GM18511 (cell line): ENCODE results near the gene LIME1.
"Not testable (repeated sequence)": the region's sequence is repeated elsewhere in the genome, so short reads cannot be mapped to it uniquely, and the experiment has no call there.

Experiments used
- ATAC-seq: cut with Tn5 transposase; IDR thresholded peaks from one replicate; pipeline ENCODE4 v1.9.1; 2021; ENCODE audit warnings: mild to moderate bottlenecking, moderate library complexity; ENCODE audit not compliant: unreplicated experiment

LIME1 gene

GRCh38 chr20:63706852-63707557, 29.5 kb upstream of the LIME1 start:
- peak; percentile 35 for ATAC-seq

- peak; percentile 71 for ATAC-seq
Measured at GRCh38 chr20:63707558-63708300, 28.7 kb upstream of the LIME1 start, which contains the start of the genes ARFRP1 and ZGPAT. ARFRP1 (minus strand) TSS chr20:63707976; CDS start chr20:63707091, 885 bp downstream. ZGPAT (plus strand) TSS chr20:63708039; CDS start chr20:63708581, 542 bp downstream.

- ATAC-seq, result peak; percentile 11
Measured at GRCh38 chr20:63708301-63709148, 27.9 kb upstream of the LIME1 start.

GRCh38 chr20:63709149-63709527, 27.3 kb upstream of the LIME1 start:
- no peak for ATAC-seq

- no peak for ATAC-seq
Measured at GRCh38 chr20:63711085-63711645, 25.3 kb upstream of the LIME1 start.

- ATAC-seq, result no peak
Measured at GRCh38 chr20:63712191-63712590, 24.3 kb upstream of the LIME1 start.

- ATAC-seq, result no peak
Measured at GRCh38 chr20:63714858-63715257, 21.6 kb upstream of the LIME1 start.

GRCh38 chr20:63718996-63719395, 17.5 kb upstream of the LIME1 start:
- no peak for ATAC-seq

GRCh38 chr20:63722967-63723622, 13.4 kb upstream of the LIME1 start:
- ATAC-seq, result not testable (repeated sequence)

- ATAC-seq, result not testable (repeated sequence)
Measured at GRCh38 chr20:63730189-63730733, 6.2 kb upstream of the LIME1 start.

GRCh38 chr20:63731410-63731809, 5.1 kb upstream of the LIME1 start:
- ATAC-seq, result no peak

GRCh38 chr20:63732118-63733095, 4.1 kb upstream of the LIME1 start:
- no peak for ATAC-seq

GRCh38 chr20:63733117-63733516, 3.3 kb upstream of the LIME1 start:
- ATAC-seq, result no peak

- no peak for ATAC-seq
Measured at GRCh38 chr20:63733579-63734081, 2.8 kb upstream of the LIME1 start.

GRCh38 chr20:63734111-63734945, 2.1 kb upstream of the LIME1 start:
- ATAC-seq, result no peak

- ATAC-seq, result no peak
Measured at GRCh38 chr20:63734946-63735858, 1.3 kb upstream of the LIME1 start.
